ENCODE data around the gene CMC2.

The CMC2 gene

DNA sequence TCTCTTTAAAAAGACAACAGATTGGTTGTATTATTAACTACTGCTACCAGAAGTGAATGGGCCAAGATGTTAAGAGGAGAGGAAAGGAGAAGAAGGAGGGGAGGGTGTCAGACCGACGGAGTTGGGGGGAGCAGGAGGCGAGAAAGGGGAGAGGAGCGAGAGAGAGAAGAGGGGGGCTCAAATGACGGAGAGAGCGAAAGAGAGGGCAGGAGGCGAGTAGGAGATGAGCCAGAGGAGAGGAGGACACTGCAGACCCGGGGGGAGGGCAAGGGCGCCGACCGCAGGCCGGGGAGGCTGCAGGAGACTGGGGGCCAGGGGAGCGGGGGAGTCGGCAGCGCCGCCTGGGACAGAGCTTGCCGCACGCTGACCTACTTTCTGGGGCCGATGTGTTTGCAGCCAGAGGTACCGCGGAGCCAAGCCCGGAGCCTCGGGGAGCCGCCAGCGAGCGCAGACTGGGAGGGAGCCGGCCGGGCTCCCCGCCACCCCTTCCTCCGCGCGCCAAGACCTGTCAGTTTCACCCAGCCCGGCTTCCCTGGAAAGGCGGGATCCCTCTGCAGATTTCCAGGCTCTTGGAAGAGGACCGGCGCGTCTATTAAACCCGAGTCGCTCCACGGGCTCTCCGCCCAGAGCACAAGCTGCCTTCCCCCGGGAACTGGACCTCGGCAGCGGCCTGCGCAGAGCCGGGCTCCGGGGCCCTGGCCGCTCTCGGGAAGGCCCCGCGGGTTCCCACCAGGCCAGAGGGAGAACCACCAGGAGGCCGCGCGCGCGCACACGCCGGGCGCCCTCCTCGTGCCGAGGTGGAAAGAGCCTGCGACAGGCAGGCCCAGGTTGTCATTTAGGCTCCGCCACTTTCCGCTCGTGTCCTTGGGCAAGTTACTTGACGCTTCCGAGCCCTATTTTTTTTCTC is 74.6 kb downstream of the CMC2 start:
- Histone ChIP-seq H3K27me3 (ENCODE audit: insufficient read depth, poor library complexity, severe bottlenecking) (no peaks in the 10 kb centered on the region), H3K36me3 (ENCODE audit: low read depth) (no peaks in the 10 kb centered on the region), H3K27ac (ENCODE audit: poor library complexity, severe bottlenecking) (peak overlapping the region; percentile 54), H3K4me3 (ENCODE audit: severe bottlenecking) (peak overlapping the region; percentile 9), H3K9me3 (ENCODE audit: severe bottlenecking) (no peaks in the 10 kb centered on the region), H3K4me1 (ENCODE audit: insufficient read depth, poor library complexity, severe bottlenecking) (peaks cover 11% of the 10 kb centered on the region)
- DNase-seq (ENCODE audit: low spot score) (no peak), ATAC-seq (ENCODE audit: low read depth) (peak; percentile 66)
- TF ChIP-seq CTCF (IDR thresholded peaks at IDR 0.05; ENCODE audit: poor library complexity, severe bottlenecking): no peak

- DNase-seq (ENCODE audit: low spot score) (no peak), ATAC-seq (ENCODE audit: low read depth) (peak; percentile 52; the same call in 1 of the 3 replicates)
- H3K36me3 ChIP-seq (ENCODE audit: low read depth): no peaks in the 10 kb centered on the region
- TF ChIP-seq CTCF (IDR thresholded peaks at IDR 0.05; ENCODE audit: poor library complexity, severe bottlenecking): peak; percentile 51
- H3K4me1 ChIP-seq (ENCODE audit: insufficient read depth, poor library complexity, severe bottlenecking): no peaks in the 10 kb centered on the region
- no peaks in the 10 kb centered on the region for H3K27me3 ChIP-seq (ENCODE audit: insufficient read depth, poor library complexity, severe bottlenecking)
- H3K27ac ChIP-seq (ENCODE audit: poor library complexity, severe bottlenecking): no peak overlapping the region
- H3K4me3 ChIP-seq (ENCODE audit: severe bottlenecking): no peak overlapping the region
- H3K9me3 ChIP-seq (ENCODE audit: severe bottlenecking): no peaks in the 10 kb centered on the region
Observed at GRCh38 chr16:80924372-80924978, 82.2 kb downstream of the CMC2 start.

GRCh38 chr16:80923356-80923755 is 83.3 kb downstream of the CMC2 start:
- Histone ChIP-seq H3K9me3 (ENCODE audit: severe bottlenecking) (no peaks in the 10 kb centered on the region), H3K27ac (ENCODE audit: poor library complexity, severe bottlenecking) (no peak overlapping the region), H3K27me3 (ENCODE audit: insufficient read depth, poor library complexity, severe bottlenecking) (no peaks in the 10 kb centered on the region), H3K36me3 (ENCODE audit: low read depth) (no peaks in the 10 kb centered on the region), H3K4me1 (ENCODE audit: insufficient read depth, poor library complexity, severe bottlenecking) (no peaks in the 10 kb centered on the region), H3K4me3 (ENCODE audit: severe bottlenecking) (no peak overlapping the region)
- DNase-seq (ENCODE audit: low spot score) (no peak), ATAC-seq (ENCODE audit: low read depth) (no peak)
- no peak for TF ChIP-seq CTCF (IDR thresholded peaks at IDR 0.05; ENCODE audit: poor library complexity, severe bottlenecking)
